ENCODE measurements around the gene ITGB1.
"Not testable (repeated sequence)": the region's sequence is repeated elsewhere in the genome, so short reads cannot be mapped to it uniquely, and the experiment has no call there.

ITGB1 gene

DNA sequence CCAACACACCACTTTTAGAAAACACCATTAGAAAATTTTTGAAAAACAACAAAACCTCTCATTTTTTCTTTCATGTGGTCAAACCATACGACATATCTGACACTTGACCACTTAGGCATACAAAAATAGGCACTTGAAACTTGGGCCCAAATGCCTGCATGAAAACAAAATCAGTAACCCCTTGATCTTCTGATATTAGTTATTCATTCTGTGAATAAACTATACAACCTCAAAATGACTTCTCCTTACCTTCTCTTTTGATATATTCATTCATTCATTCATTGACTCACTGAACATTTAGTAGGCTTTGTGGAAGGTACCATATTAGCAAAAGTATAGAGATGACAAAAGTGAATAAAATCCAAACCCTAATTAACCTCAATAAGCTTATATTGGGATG lies 26.4 kb downstream of the ITGB1 start:
- DNase-seq = no peak

DNA sequence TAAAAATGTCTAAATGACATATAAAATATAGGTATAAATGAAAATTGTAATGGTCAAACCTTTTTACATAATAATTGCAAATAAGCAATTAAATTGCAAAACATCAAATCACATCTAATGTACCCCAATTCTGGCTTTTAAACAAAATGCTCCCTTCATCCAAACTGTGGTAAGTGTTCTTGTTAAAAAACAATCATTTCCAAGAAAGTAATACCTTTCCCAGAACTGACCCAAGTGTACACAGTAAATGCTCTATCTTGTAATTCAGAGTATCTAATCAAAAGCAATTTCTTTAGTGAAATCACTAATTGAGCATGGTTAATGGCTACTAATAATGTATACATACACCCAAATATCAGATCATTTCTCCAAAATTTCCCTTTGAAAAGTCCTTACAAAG lies 28.0 kb downstream of the ITGB1 start:
- DNase-seq = no peak

GRCh38 chr10:32929634-32930033 lies 28.4 kb downstream of the ITGB1 start:
- no peak for DNase-seq

- no peak for DNase-seq
Observed at GRCh38 chr10:32927750-32928149, 30.3 kb downstream of the ITGB1 start.

DNA sequence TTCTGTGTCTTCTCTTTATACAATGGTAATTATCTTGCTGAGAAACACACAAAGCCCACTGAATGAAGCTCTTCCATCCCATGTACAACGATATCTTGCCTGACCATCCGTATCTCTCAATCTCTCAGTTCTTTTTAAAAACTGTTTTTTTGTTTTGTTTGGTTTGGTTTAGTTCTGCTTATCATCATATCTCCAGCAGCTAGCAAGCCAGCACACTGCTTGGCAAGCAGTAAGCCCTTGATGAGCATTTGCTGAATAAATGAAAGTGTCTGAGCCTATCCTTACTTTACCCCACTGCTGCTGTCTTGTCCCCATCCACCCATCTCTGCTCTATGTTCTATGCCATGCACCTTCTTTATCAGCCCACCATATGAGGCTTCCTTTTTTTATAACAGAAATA lies 34.2 kb downstream of the ITGB1 start:
- no peak for DNase-seq

GRCh38 chr10:32923134-32923533 lies 34.9 kb downstream of the ITGB1 start:
- DNase-seq = no peak

DNA sequence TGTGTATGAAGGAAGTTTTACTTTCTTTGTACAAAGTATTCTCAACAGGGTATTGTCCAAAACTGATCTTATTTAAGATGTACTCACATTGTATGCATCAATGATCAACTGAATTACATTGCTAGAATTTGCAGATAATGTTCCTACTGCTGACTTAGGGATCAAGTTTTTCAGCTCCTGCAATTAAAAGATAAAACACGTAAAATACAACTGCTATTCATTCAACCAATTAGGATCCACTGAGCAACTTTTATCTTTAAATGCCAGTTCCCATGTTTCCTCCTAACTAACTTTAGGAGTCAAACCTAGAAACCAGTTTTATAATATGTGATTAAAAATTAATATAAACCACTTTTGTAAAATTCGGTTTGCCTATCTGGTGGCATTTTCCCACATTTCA lies 35.9 kb downstream of the ITGB1 start:
- no peak for DNase-seq

DNA sequence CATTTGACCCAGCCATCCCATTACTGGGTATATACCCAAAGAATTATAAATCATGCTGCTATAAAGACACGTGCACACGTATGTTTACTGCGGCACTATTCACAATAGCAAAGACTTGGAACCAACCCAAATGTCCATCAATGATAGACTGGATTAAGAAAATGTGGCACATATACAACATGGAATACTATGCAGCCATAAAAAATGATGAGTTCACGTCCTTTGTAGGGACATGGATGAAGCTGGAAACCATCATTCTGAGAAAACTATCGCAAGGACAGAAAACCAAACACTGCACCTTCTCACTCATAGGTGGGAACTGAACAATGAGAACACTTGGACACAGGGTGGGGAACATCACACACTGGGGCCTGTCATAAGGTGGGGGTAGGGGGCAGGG lies 40.2 kb downstream of the ITGB1 start:
- DNase-seq = not testable (repeated sequence)

DNA sequence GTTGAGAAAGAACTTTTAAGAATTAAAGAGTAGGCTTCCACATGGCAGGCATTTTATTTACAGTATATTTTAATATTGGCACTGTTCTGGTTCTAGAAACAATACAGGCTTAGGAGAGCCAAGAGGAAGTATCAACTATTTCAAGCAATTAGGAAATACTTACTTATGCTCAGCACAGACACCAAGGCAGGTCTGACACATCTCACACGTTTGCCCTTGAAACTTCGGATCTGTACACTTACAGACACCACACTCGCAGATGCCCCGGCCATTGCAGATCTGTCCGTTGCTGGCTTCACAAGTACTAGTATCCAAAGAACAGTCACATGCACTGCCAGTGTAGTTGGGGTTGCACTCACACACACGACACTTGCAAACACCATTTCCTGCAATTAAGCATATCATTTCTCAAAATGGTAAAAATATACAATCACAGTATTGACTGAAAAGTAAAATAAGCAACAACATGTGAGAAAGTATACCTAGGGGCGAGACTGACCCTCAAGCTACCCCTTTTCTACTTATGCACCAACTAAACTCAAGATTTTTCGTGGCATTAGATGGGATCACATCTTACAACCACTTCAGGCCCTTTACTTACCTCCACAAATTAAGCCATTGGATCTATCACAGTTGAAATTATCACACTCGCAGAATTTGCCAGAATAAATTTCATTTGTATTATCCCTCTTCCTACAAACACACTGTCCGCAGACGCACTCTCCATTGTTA lies 46.6 kb downstream of the ITGB1 start:
- DNase-seq = no peak

DNA sequence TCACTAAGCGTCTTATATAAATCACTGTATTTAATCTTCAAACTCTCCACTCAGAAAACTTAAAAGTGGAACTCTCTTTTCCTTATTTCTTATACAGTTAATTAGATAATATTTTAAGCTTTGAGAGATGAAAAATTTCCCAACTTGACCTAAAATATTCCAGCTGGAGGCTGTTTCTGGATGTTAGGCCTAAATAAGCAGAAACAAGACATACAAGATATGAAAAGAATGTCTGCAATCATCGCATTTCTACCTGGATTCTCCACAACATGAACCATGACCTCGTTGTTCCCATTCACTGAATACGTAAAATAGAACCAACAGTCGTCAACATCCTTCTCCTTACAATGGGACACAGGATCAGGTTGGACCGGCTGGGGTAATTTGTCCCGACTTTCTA lies 48.1 kb downstream of the ITGB1 start:
- DNase-seq = not testable (repeated sequence)

DNA sequence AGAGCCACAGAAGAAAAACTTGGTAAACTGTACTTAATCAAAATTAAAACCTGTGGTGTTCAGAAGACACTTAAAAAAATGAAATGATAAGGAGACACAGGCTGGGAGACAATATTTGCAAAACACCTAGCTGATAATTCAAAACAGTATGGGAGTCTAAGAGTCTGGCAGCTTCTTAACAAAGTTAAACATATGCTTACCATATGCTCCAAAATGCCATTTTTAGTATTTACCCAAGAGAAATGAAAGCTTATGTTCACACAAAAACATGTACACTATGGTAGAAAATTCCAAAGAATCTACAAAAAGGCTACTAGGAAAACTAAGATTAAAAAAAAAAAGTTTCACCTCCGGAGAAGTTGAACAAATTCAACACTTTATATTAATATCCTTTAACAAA lies 48.6 kb downstream of the ITGB1 start:
- no peak for DNase-seq

GRCh38 chr10:32906595-32906994 lies 51.4 kb downstream of the ITGB1 start:
- no peak for DNase-seq

DNA sequence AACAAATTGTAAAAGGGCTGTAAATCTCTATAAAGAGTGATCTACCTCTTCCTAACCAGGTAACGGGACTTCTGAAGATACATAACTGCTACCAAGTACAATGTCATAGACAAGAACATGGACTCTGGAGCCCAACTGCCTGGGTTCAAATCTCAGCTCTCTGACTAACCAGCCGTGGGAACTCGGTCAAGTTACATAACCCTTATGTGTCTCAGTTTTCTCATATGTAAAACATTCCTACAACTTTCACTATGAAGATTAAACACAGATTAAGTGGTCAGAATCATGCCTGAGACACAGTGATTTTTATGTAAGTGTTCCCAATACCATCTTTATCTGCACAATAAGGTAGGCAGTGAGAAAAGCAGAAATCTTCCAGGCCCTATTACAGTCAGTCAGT lies 52.6 kb downstream of the ITGB1 start:
- DNase-seq = no peak

DNA sequence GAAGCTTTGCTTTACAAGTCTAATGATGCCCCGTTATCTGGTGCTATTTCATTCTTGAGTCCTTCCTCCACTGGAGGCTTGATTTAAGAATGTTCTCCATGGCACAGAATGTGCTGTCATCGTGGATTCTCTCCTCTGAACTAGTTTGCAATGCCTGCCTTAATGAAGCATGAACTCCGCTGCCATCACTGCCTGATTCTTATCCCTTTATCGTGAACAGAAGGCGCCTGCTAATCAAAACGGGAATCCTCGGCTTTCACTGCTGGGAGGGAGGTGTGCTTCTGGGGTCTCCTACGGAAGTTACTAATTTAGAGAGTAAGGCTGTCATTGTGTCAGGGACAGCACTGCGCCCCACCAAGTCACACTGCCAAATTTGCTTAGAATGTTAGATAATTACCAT lies 56.2 kb downstream of the ITGB1 start:
- no peak for DNase-seq

- not testable (repeated sequence) for DNase-seq
Observed at GRCh38 chr10:32895200-32895968, 62.6 kb downstream of the ITGB1 start.

DNA sequence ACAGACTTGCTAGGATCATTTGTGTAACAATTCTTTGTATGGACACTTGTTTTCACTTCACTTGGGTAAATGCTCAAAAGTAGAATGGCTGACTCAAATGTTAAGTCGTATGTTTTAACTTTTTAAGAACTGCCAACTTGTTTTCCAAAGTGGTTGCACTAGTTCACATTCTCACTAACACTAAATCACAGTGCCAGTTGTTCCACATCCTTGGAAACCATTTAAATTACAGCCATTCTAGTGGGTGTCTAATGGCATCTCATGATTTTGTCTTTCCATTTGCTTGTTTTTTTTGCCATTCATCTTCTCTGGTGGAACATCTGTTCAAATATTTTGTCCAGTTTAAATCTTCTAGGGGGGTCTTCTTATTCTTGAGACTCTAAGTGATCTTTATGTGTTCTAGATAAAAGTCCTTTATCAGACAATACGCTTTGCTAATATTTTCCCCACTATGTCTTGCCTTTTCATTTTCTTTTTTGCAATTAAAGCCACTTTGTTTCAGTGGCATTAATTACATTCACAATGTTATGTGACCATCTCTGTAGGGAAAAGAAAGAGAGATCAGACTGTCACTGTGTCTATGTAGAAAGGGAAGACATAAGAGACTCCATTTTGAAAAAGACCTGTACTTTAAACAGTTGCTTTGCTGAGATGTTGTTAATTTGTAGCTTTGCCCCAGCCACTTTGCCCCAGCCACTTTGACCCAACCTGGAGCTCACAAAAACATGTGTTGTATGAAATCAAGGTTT lies 63.9 kb downstream of the ITGB1 start:
- DNase-seq = no peak

GRCh38 chr10:32893434-32893833 lies 64.6 kb downstream of the ITGB1 start:
- DNase-seq = no peak

- DNase-seq = no peak
Observed at GRCh38 chr10:32891261-32891660, 66.8 kb downstream of the ITGB1 start.

- no peak for DNase-seq
Observed at GRCh38 chr10:32890444-32890843, 67.6 kb downstream of the ITGB1 start.

GRCh38 chr10:32889631-32890212 lies 68.3 kb downstream of the ITGB1 start:
- no peak for DNase-seq

- DNase-seq = no peak
Observed at GRCh38 chr10:32888161-32888927, 69.7 kb downstream of the ITGB1 start.

DNA sequence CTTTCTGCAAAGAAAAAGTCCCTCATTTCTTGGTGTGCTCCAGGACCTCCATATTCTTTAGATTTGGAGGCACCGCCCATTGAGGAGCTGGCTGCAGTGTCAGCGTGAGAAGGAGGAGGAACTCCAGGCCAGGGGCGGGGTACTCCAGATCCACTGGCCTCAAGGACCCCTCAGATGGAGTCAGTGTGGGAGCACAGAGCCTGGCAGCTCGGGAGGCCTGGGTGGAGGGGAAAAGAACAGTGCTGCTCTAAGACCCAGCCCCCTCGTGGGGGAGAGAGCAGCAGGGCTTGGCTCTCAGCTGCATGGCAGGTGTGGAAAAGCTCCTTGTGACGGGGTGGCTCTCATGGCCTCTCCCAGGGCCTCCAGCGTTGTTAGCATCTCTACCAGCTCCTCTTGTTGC lies 70.5 kb downstream of the ITGB1 start:
- no peak for DNase-seq

- no peak for DNase-seq
Observed at GRCh38 chr10:32882076-32882475, 76.0 kb downstream of the ITGB1 start.
